Retinal pigment epithelial cell (primary cell): Measurements from ENCODE around the gene DNMBP.
A peak's percentile ranks its signal among the peaks of the same experiment; 100 is the strongest.

Source experiments
- DNase-seq: peaks from one replicate; pipeline ENCODE4 v3.0.0-alpha.2; 2010; ENCODE audit warnings: low read depth
- H3K4me3 ChIP-seq: 2 replicates; pipeline ENCODE4 v1.5.1; 2011; ENCODE audit warnings: mild to moderate bottlenecking, low read length, control low read depth, moderate library complexity
- CTCF ChIP-seq: conservative IDR thresholded peaks from 2 replicates; pipeline ENCODE4 v1.5.1; 2011; ENCODE audit warnings: low read depth, low read length, control low read depth, inconsistent platforms

Gene DNMBP

DNA sequence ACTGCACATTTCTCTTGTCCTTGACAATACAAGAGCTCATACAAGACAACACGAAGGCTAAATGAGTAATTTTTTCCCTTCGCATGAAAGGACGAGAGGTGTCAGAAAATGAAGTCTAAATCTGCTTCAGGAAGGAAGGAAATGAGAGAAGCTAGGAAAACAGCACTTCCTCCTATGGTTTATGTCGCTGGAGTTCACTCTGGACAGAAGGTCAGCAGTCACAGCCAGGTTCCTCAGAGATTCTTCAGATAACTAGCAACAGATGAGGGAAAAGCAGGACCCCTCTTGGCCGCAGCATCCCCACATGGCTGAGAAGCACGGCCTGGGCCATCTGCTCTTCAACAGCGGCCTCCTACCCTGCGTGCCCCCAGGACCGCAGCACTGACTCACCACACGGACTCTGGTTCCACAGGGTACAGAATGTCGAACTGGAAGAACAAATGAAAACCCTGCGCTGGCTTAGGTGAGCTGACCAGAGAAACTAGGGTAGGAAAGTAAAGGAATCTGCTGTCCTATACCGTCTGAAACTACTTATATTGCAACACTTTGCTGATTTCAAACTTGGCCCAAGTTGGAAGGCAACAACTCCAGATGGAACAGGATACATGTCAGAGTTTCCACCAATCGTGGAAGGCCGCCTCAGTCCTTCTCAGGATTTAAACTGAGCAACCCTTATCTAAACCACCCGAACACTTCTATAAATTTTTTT is 26.3 kb downstream of the DNMBP start:
- DNase-seq = no peak
- no peak overlapping the region for H3K4me3 ChIP-seq
- no peak for TF ChIP-seq CTCF

DNA sequence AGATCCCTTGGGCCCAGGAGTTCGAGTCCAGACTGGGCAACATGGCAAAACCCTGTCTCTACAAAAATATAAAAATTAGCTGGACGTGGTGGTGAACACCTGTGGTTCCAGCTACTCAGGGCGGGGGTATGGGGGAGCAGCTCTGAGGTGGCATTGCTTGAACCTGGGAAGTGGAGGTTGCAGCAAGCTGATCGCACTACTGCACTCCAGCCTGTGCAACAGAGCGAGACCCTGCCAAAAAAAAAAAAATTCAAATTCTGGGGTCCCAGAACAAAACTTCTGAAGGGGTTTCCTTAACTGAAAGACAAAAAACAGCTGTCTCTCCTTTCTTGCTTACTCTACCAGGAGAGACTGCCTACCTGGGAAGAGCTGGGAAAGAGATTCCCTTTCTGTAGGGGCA is 27.0 kb downstream of the DNMBP start:
- TF ChIP-seq CTCF = no peak
- H3K4me3 ChIP-seq = no peak overlapping the region
- DNase-seq = no peak

GRCh38 chr10:99981581-99982199 is 28.1 kb downstream of the DNMBP start:
- H3K4me3 ChIP-seq = no peak overlapping the region
- TF ChIP-seq CTCF = no peak
- DNase-seq = no peak

DNA sequence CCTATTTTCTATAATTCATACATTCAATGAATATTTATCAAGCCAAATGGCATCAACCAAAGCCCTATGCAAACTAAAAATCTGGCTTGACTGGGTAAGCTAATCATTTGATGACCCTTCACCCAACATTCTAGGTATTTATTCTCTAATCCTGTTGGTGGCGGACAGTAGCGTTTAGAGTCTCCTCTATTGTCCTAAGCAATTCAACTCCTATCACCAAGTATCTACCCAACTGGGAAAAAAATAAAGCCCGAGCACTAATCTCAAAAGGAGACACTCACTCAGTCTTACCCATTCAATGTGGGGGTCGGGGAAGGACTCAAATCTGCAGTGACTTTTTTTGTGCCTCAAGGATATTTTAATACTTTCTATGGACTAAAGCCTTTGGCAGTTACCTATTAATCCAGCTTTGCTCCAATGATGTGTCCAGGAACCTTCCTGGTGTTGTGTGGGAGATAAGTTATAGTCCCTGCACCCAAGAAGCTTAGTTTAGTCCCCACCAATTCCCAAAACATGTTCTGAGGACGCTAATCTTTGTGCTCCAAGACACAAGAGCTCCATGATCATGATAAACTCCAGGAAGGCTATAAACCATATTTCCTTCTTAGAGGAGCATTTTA is 30.6 kb downstream of the DNMBP start:
- no peak for DNase-seq
- TF ChIP-seq CTCF = no peak
- H3K4me3 ChIP-seq = no peak overlapping the region

DNA sequence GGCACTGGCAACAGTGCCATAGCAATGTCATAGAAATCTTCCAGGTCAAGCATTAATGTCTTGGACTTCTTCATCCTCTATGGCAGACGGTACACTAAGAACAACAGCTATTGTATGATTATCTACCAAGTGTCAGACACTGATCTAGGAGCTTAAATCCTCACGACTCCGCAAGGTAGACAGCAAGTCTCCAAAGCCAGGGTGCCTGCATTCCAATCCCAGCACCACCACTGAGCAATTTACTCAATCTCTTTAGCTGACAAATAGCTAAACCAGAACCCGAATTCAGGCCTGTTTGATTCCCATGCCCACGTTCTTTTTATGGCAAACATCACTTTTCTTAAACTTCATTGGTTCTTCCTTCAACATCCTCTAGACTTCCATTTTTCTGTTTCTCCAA is 31.8 kb downstream of the DNMBP start:
- H3K4me3 ChIP-seq = no peak overlapping the region

DNA sequence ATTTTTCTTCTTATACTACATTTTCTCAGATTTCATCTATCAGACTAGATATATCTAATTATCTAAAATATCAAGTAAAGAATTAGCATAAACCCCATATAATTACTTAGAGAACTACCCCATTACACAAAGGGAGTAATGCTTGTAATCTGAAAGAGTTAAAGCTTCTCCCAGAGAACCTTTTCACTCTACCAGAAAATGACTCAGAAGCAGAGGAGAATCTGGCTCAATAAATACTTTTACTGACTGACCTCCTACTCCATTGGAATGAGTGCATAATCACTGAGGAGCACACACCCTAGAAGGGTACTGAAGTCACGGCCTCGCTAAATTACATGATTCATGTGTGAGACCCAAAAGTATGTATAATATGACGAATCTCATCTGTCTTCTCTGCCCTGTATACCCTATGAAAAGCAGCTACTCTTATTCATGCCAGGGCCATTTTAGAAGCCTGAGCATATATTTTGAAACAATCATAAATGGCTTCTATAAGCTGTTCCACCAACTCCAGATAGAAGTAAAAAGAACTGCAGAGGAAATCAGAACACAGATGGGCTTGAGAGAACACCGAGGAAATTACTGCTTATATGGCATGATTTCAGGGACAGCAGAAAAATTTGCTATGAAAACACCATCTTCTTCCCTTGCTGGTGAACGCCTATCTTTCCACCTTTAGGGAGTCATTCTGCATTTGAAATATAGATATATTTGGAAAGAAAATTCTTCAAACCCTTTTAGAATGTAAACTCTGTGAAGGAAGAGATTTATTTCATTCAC is 32.7 kb downstream of the DNMBP start:
- DNase-seq = peak; percentile 80
- no peak for TF ChIP-seq CTCF
- H3K4me3 ChIP-seq = no peak overlapping the region

More for the DNA sequence above, 31.8 kb downstream of the DNMBP start:
- no peak for DNase-seq
- TF ChIP-seq CTCF = no peak
